ENCODE data around the gene TCEA3. TPM values are rescaled to one million over a fixed set of nuclear protein-coding genes. Genes with fewer than 3 reads are reported as not detected.

The TCEA3 gene
- total and polyA plus RNA-seq, 8 donors = 44.1 to 155 (median 83.3) TPM

- intact Hi-C loops (cut with DNase I; ENCODE audit: low total_unique reads) = no loop called here
- Histone ChIP-seq H3K4me1 (peaks cover 14 to 25% (median 21%) of the 10 kb centered on the region in 4 donors), H3K27ac (peak overlapping the region in 2 of 5 donors; percentile 8 to 25), H3K27me3 (no peaks in the 10 kb centered on the region), H3K9me3 (no peaks in the 10 kb centered on the region), H3K4me3 (no peak overlapping the region), H3K36me3 (peaks cover 0 to 21% (median 20%) of the 10 kb centered on the region in 4 donors)
- TF ChIP-seq POLR2A (IDR thresholded peaks at IDR 0.05) = no peak
- TF ChIP-seq EP300 (IDR thresholded peaks at IDR 0.05) = no peak
- TF ChIP-seq POLR2AphosphoS5 (IDR thresholded peaks at IDR 0.05) = no peak
- TF ChIP-seq CTCF (IDR thresholded peaks at IDR 0.05) = no peak
- DNase-seq = no peak
- 67 to 90% (median 85%) methylated on average over 5 of the region's 5 CpGs for WGBS, 5 donors
Observed at GRCh38 chr1:23456226-23456625, 31.7 kb upstream of the TCEA3 start.

- Histone ChIP-seq H3K36me3 (peaks cover 0 to 35% (median 30%) of the 10 kb centered on the region in 4 donors), H3K9me3 (no peaks in the 10 kb centered on the region), H3K27ac (peak overlapping the region in 2 of 5 donors; percentile 83 to 85), H3K27me3 (no peaks in the 10 kb centered on the region), H3K4me3 (no peak overlapping the region), H3K4me1 (peaks cover 16 to 35% (median 27%) of the 10 kb centered on the region in 4 donors)
- no peak for DNase-seq
- no peak for TF ChIP-seq POLR2A (IDR thresholded peaks at IDR 0.05)
- no peak for TF ChIP-seq EP300 (IDR thresholded peaks at IDR 0.05)
- TF ChIP-seq CTCF (IDR thresholded peaks at IDR 0.05) = no peak
- TF ChIP-seq POLR2AphosphoS5 (IDR thresholded peaks at IDR 0.05) = no peak
- 91 to 98% (median 95%) methylated on average over 3 of the region's 3 CpGs for WGBS, 5 donors
- intact Hi-C loops (cut with DNase I; ENCODE audit: low total_unique reads) = no loop called here
Observed at GRCh38 chr1:23453455-23454000, 29.0 kb upstream of the TCEA3 start.

- H3K4me1 ChIP-seq = peaks cover 16 to 35% (median 27%) of the 10 kb centered on the region in 4 donors
- peak; percentile 7 to 92 (median 88) for TF ChIP-seq POLR2AphosphoS5 (IDR thresholded peaks at IDR 0.05)
- no peak for TF ChIP-seq POLR2A (IDR thresholded peaks at IDR 0.05)
- H3K27me3 ChIP-seq = no peaks in the 10 kb centered on the region
- peak; percentile 96 for DNase-seq
- intact Hi-C loops (cut with DNase I; ENCODE audit: low total_unique reads) = no loop called here
- H3K4me3 ChIP-seq = no peak overlapping the region
- peaks cover 0 to 44% (median 30%) of the 10 kb centered on the region in 4 donors for H3K36me3 ChIP-seq
- no peaks in the 10 kb centered on the region for H3K9me3 ChIP-seq
- peak overlapping the region; percentile 66 to 85 (median 75) for H3K27ac ChIP-seq
- WGBS, 5 donors = 9 to 40% (median 21%) methylated on average over 1 to 5 of the region's 5 CpGs
Observed at GRCh38 chr1:23452011-23452411, 27.5 kb upstream of the TCEA3 start.

GRCh38 chr1:23451441-23451840 lies 26.9 kb upstream of the TCEA3 start:
- TF ChIP-seq POLR2AphosphoS5 (IDR thresholded peaks at IDR 0.05) (no peak), EP300 (IDR thresholded peaks at IDR 0.05) (no peak), POLR2A (IDR thresholded peaks at IDR 0.05) (no peak)
- peaks cover 0 to 46% (median 30%) of the 10 kb centered on the region in 4 donors for H3K36me3 ChIP-seq
- no peaks in the 10 kb centered on the region for H3K9me3 ChIP-seq
- 6 to 35% (median 15%) methylated on average over 1 of the region's 1 CpG for WGBS, 5 donors
- peak in 1 of 2 donors; percentile 32 for DNase-seq
- intact Hi-C loops (cut with DNase I; ENCODE audit: low total_unique reads) = no loop called here
- peaks cover 16 to 35% (median 27%) of the 10 kb centered on the region in 4 donors for H3K4me1 ChIP-seq
- H3K4me3 ChIP-seq = no peak overlapping the region
- H3K27me3 ChIP-seq = no peaks in the 10 kb centered on the region
- H3K27ac ChIP-seq = peak overlapping the region; percentile 66 to 85 (median 75)

GRCh38 chr1:23450894-23451293 lies 26.3 kb upstream of the TCEA3 start:
- intact Hi-C loops (cut with DNase I; ENCODE audit: low total_unique reads) = no loop called here
- WGBS, 5 donors = 70 to 95% (median 89%) methylated on average over 4 of the region's 4 CpGs
- no peak for TF ChIP-seq POLR2AphosphoS5 (IDR thresholded peaks at IDR 0.05)
- TF ChIP-seq CTCF (IDR thresholded peaks at IDR 0.05) = no peak
- TF ChIP-seq POLR2A (IDR thresholded peaks at IDR 0.05) = no peak
- no peak for TF ChIP-seq EP300 (IDR thresholded peaks at IDR 0.05)
- no peaks in the 10 kb centered on the region for H3K9me3 ChIP-seq
- H3K4me3 ChIP-seq = no peak overlapping the region
- H3K27ac ChIP-seq = peak overlapping the region in 4 of 5 donors; percentile 74 to 85 (median 79)
- peaks cover 16 to 35% (median 27%) of the 10 kb centered on the region in 4 donors for H3K4me1 ChIP-seq
- no peaks in the 10 kb centered on the region for H3K27me3 ChIP-seq
- DNase-seq = no peak
- peaks cover 0 to 43% (median 28%) of the 10 kb centered on the region in 4 donors for H3K36me3 ChIP-seq

Measured in stomach (tissue), 9 donors.